ENCODE results near the gene PIP4P1. TPM values are rescaled to one million over a fixed set of nuclear protein-coding genes. Genes with fewer than 3 reads are reported as not detected.
A peak's percentile ranks its signal among the peaks of the same experiment; 100 is the strongest.

PIP4P1 gene
- total and polyA plus RNA-seq, 2 of the 13 experiments (the other 11 are each of a cell fraction or from before 2014, with no cell fraction given): 33.4 to 47.0 TPM

DNA sequence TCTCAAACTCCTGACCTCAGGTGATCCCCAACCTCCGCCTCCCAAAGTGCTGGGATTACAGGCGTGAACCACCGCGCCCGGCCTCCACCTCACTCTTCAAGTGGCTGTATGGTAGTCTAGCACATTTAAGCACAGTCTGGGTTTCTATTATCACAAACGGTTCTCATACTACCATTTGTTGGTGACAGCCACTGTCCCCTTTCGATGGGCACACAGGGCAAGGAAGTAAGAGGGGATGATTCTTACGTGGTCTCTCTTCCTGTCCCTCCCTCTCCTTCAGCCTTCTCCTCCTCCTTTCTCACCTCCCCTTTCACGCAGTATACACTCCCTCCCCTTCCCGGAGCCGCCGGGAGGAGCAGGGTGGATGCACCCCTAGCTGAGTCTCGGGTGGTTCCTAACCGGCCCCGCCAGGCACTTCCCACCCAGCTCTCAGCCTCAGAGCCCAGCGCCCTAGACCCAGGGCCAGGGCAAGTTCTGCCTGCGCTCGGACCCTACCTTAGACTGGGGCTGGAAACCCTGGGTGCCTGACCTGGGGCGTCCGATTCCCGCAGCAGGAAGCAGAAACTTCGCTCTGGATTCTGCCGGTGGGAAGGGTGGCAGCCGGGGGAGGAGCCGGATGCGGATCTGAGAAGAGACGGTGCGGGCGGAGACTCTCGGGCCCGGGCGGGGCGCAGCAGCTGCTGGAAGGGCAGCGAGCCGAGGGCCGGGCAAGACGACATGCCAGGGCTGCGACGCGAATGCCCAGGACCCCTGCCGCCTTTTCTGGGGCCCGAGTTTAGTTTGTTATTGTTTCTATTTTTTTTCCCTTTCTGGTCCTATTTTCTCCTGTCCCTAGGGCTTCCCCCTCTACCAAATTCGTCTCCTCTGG, 48.1 kb downstream of the PIP4P1 start, which contains the start of gene TEP1 (continued):
- TF ChIP-seq MZF1 (CRISPR knock-in tag; IDR thresholded peaks at IDR 0.05; ENCODE audit: borderline replicate concordance) (peak; percentile 76; the same call in 1 of the 2 replicates), NBN (conservative IDR thresholded peaks at IDR 0.05) (no peak), ZNF232 (CRISPR knock-in tag; IDR thresholded peaks at IDR 0.05; ENCODE audit: borderline replicate concordance) (no peak; the same call in 1 of the 2 replicates), BCL6 (CRISPR knock-in tag; IDR thresholded peaks at IDR 0.05) (peak; percentile 58), ELF3 (CRISPR knock-in tag; IDR thresholded peaks at IDR 0.05) (peak; percentile 86), HNRNPUL1 (IDR thresholded peaks at IDR 0.05; ENCODE audit: low read depth, low read length) (no peak), ZSCAN25 (CRISPR knock-in tag; IDR thresholded peaks at IDR 0.05) (peak; percentile 75; the same call in 1 of the 2 replicates), CEBPB (IDR thresholded peaks at IDR 0.05; ENCODE audit: borderline replicate concordance, low read depth, low read length) (no peak), MAFF (IDR thresholded peaks at IDR 0.05; ENCODE audit: low read depth, low read length) (no peak), ZNF12 (CRISPR knock-in tag; IDR thresholded peaks at IDR 0.05) (peak; percentile 48; the same call in 1 of the 2 replicates), ZNF747 (CRISPR knock-in tag; IDR thresholded peaks at IDR 0.05; ENCODE audit: borderline replicate concordance) (peak; percentile 59; the same call in 1 of the 2 replicates), TBX3 (IDR thresholded peaks at IDR 0.05; ENCODE audit: borderline replicate concordance) (no peak), ZNF740 (CRISPR knock-in tag; IDR thresholded peaks at IDR 0.05) (no peak), ZNF556 (CRISPR knock-in tag; IDR thresholded peaks at IDR 0.05; ENCODE audit: borderline replicate concordance) (peak; percentile 74), RBM39 (IDR thresholded peaks at IDR 0.05; ENCODE audit: low read depth, low read length, poor library complexity, severe bottlenecking) (peak; percentile 83), ZNF569 (CRISPR knock-in tag; IDR thresholded peaks at IDR 0.05; ENCODE audit: borderline replicate concordance) (no peak), STAT5B (CRISPR knock-in tag; IDR thresholded peaks at IDR 0.05) (no peak), ZNF180 (CRISPR knock-in tag; IDR thresholded peaks at IDR 0.05; ENCODE audit: borderline replicate concordance, low read depth) (no peak), ETS1 (CRISPR knock-in tag; IDR thresholded peaks at IDR 0.05) (no peak), ZNF354B (CRISPR knock-in tag; IDR thresholded peaks at IDR 0.05) (no peak), ZNF136 (CRISPR knock-in tag; IDR thresholded peaks at IDR 0.05; ENCODE audit: low read depth) (no peak; the same call in 1 of the 2 replicates)
- TF ChIP-seq, protein P1, sequence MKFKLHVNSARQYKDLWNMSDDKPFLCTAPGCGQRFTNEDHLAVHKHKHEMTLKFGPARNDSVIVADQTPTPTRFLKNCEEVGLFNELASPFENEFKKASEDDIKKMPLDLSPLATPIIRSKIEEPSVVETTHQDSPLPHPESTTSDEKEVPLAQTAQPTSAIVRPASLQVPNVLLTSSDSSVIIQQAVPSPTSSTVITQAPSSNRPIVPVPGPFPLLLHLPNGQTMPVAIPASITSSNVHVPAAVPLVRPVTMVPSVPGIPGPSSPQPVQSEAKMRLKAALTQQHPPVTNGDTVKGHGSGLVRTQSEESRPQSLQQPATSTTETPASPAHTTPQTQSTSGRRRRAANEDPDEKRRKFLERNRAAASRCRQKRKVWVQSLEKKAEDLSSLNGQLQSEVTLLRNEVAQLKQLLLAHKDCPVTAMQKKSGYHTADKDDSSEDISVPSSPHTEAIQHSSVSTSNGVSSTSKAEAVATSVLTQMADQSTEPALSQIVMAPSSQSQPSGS (CRISPR knock-in tag; IDR thresholded peaks at IDR 0.05): no peak; the same call in 1 of the 2 replicates
- TF ChIP-seq, protein P2, sequence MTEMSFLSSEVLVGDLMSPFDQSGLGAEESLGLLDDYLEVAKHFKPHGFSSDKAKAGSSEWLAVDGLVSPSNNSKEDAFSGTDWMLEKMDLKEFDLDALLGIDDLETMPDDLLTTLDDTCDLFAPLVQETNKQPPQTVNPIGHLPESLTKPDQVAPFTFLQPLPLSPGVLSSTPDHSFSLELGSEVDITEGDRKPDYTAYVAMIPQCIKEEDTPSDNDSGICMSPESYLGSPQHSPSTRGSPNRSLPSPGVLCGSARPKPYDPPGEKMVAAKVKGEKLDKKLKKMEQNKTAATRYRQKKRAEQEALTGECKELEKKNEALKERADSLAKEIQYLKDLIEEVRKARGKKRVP (CRISPR knock-in tag; IDR thresholded peaks at IDR 0.05): 0 out of 4 replicates have a peak, but pooled peaks of 1 of the 2 experiments have one; percentile 18
- TF ChIP-seq, protein P3, sequence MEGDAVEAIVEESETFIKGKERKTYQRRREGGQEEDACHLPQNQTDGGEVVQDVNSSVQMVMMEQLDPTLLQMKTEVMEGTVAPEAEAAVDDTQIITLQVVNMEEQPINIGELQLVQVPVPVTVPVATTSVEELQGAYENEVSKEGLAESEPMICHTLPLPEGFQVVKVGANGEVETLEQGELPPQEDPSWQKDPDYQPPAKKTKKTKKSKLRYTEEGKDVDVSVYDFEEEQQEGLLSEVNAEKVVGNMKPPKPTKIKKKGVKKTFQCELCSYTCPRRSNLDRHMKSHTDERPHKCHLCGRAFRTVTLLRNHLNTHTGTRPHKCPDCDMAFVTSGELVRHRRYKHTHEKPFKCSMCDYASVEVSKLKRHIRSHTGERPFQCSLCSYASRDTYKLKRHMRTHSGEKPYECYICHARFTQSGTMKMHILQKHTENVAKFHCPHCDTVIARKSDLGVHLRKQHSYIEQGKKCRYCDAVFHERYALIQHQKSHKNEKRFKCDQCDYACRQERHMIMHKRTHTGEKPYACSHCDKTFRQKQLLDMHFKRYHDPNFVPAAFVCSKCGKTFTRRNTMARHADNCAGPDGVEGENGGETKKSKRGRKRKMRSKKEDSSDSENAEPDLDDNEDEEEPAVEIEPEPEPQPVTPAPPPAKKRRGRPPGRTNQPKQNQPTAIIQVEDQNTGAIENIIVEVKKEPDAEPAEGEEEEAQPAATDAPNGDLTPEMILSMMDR (CRISPR knock-in tag; IDR thresholded peaks at IDR 0.05): peak; percentile 35
